Spleen (tissue), 7 donors: ENCODE data around the gene DMPK.

ENCODE experiments used
- POLR2A ChIP-seq, 3 donors: fragments of 450-650 bp; IDR thresholded peaks; one replicate each; pipeline ENCODE4 v1.5.1; 2017; ENCODE audit warnings: antibody characterized with exemption in 3 of 3, mild to moderate bottlenecking in 1 of 3
- POLR2AphosphoS5 ChIP-seq, 3 donors: sonication (generic); formaldehyde crosslinking; IDR thresholded peaks; one replicate each; pipeline ENCODE4 v1.5.1; 2017; ENCODE audit warnings: antibody characterized with exemption in 3 of 3
- TF ChIP-seq, protein P1 (sequence below), 11 experiments: fragments of 200-600 bp in 7 of 11; fragments of 450-650 bp in 4 of 11; sonication (generic) in 4 of 11; IDR thresholded peaks in 8 of 11; conservative IDR thresholded peaks in 3 of 11; 1 replicate in 7 of 11; 2 replicates in 4 of 11; pipeline versions ENCODE4 v1.4.0 to v1.8.0; 2016 to 2021; ENCODE audit warnings: antibody characterized with exemption in 11 of 11, inconsistent platforms in 4 of 11, mild to moderate bottlenecking in 1 of 11
- donor health status: DM: no; HTN: no; CAD: no; lungs with moderate emphysema.
- donor health status: DM: no; HTN: no; CAD: no.
- donor health status: DM: no; HTN: no; CAD: no.

DNA sequence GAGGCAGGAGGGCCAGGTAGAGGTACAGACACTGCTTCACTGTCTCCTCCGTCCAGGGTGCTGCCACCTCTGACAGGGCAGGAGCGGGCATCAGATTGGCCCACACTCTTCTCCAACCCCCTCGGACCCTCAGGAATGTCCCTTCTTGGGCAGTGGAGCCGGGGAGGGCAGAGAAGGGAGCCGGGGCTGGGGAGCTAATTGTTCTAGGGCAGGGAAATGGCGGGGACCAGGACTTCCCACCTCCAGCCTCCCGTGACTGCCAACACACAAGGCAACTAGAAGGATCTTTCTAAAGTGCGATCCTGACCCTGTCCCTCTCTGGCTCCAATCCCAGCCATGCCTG, 42.9 kb upstream of the DMPK start:
- TF ChIP-seq, protein P1, sequence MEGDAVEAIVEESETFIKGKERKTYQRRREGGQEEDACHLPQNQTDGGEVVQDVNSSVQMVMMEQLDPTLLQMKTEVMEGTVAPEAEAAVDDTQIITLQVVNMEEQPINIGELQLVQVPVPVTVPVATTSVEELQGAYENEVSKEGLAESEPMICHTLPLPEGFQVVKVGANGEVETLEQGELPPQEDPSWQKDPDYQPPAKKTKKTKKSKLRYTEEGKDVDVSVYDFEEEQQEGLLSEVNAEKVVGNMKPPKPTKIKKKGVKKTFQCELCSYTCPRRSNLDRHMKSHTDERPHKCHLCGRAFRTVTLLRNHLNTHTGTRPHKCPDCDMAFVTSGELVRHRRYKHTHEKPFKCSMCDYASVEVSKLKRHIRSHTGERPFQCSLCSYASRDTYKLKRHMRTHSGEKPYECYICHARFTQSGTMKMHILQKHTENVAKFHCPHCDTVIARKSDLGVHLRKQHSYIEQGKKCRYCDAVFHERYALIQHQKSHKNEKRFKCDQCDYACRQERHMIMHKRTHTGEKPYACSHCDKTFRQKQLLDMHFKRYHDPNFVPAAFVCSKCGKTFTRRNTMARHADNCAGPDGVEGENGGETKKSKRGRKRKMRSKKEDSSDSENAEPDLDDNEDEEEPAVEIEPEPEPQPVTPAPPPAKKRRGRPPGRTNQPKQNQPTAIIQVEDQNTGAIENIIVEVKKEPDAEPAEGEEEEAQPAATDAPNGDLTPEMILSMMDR (IDR thresholded peaks at IDR 0.05 in 8 of 11, conservative IDR thresholded peaks at IDR 0.05 in 3 of 11), result no peak
- TF ChIP-seq POLR2A (IDR thresholded peaks at IDR 0.05) (no peak), POLR2AphosphoS5 (IDR thresholded peaks at IDR 0.05) (no peak)
